NCI-H2081 treated with DMSO at 0.1 percent for 48 hours (cell line): ENCODE results near the gene INPP4A.

Experiments
- DNase-seq: peaks from one replicate; lab custom pipeline; 2025; lab: John Stamatoyannopoulos, UW

The INPP4A gene

GRCh38 chr2:98438190-98439133, 6.2 kb upstream of the INPP4A start:
- no peak for DNase-seq

- DNase-seq: no peak
Measured at GRCh38 chr2:98441706-98442450, 2.8 kb upstream of the INPP4A start.

GRCh38 chr2:98442488-98442887, 2.2 kb upstream of the INPP4A start:
- no peak for DNase-seq

GRCh38 chr2:98445177-98445682, 572 bp downstream of the INPP4A start:
- no peak for DNase-seq

GRCh38 chr2:98445683-98446581, 1.3 kb downstream of the INPP4A start:
- DNase-seq: no peak

- DNase-seq: no peak
Measured at GRCh38 chr2:98446850-98447249, 2.2 kb downstream of the INPP4A start.

GRCh38 chr2:98448441-98449145, 3.9 kb downstream of the INPP4A start:
- no peak for DNase-seq

- no peak for DNase-seq
Measured at GRCh38 chr2:98452396-98453027, 7.9 kb downstream of the INPP4A start.

- DNase-seq: no peak
Measured at GRCh38 chr2:98453083-98453482, 8.4 kb downstream of the INPP4A start.

- no peak for DNase-seq
Measured at GRCh38 chr2:98453531-98453930, 8.9 kb downstream of the INPP4A start.

- no peak for DNase-seq
Measured at GRCh38 chr2:98454073-98454472, 9.4 kb downstream of the INPP4A start.

- no peak for DNase-seq
Measured at GRCh38 chr2:98454500-98455235, 10.0 kb downstream of the INPP4A start.

- no peak for DNase-seq
Measured at GRCh38 chr2:98455494-98455976, 10.9 kb downstream of the INPP4A start.

GRCh38 chr2:98457045-98457696, 12.5 kb downstream of the INPP4A start:
- DNase-seq: no peak

GRCh38 chr2:98458207-98458606, 13.5 kb downstream of the INPP4A start:
- no peak for DNase-seq

- no peak for DNase-seq
Measured at GRCh38 chr2:98458667-98459380, 14.2 kb downstream of the INPP4A start.

- DNase-seq: no peak
Measured at GRCh38 chr2:98459496-98460175, 15.0 kb downstream of the INPP4A start.
